GM23338 (cell line): Measurements from ENCODE around the gene ZBTB7A. TPM values are rescaled to one million over a fixed set of nuclear protein-coding genes. Genes with fewer than 3 reads are reported as not detected.

Experiments
- ATAC-seq: fragments of 200-7000 bp; cut with Tn5 transposase; 3 replicates; pipeline ENCODE4 v1.9.1; 2020
- DNase-seq: peaks from one replicate; pipeline ENCODE4 v3.0.0-alpha.2; 2015; ENCODE audit warnings: low spot score
- H2AFZ ChIP-seq: fragments of 200-600 bp; sonication (generic); 2 replicates; pipeline ENCODE4 v1.8.0; 2016; ENCODE audit warnings: antibody characterized with exemption, mild to moderate bottlenecking, moderate library complexity
- H3F3A ChIP-seq: fragments of 200-600 bp; sonication (generic); replicated peaks from 2 replicates; pipeline ENCODE4 v1.8.0; 2017; ENCODE audit warnings: antibody characterized with exemption, mixed run types, low read depth
- H3K27ac ChIP-seq: fragments of 200-600 bp; sonication (generic); 2 replicates; pipeline ENCODE4 v1.6.1; 2016; ENCODE audit warnings: low read depth
- H3K27me3 ChIP-seq: fragments of 200-600 bp; sonication (generic); 2 replicates; pipeline ENCODE4 v1.8.0; 2016; ENCODE audit warnings: mild to moderate bottlenecking, mixed run types, moderate library complexity; ENCODE audit not compliant: insufficient read depth
- H3K36me3 ChIP-seq: fragments of 200-600 bp; sonication (generic); 2 replicates; pipeline ENCODE4 v1.8.0; 2016; ENCODE audit warnings: mild to moderate bottlenecking; ENCODE audit not compliant: insufficient read depth
- H3K4me1 ChIP-seq: fragments of 200-600 bp; sonication (generic); 2 replicates; pipeline ENCODE4 v1.8.0; 2016; ENCODE audit warnings: mild to moderate bottlenecking, moderate library complexity; ENCODE audit not compliant: insufficient read depth
- H3K4me2 ChIP-seq: fragments of 200-600 bp; sonication (generic); 2 replicates; pipeline ENCODE4 v1.7.1; 2017; ENCODE audit warnings: mixed run types
- H3K4me3 ChIP-seq: fragments of 200-600 bp; sonication (generic); 2 replicates; pipeline ENCODE4 v1.6.1; 2016; ENCODE audit warnings: mixed run types
- H3K79me2 ChIP-seq: fragments of 200-600 bp; sonication (generic); replicated peaks from 2 replicates; pipeline ENCODE4 v1.8.0; 2017; ENCODE audit warnings: mild to moderate bottlenecking; ENCODE audit not compliant: insufficient read depth
- H3K9me2 ChIP-seq: fragments of 200-600 bp; sonication (generic); 2 replicates; pipeline ENCODE4 v1.8.0; 2017; ENCODE audit not compliant: insufficient read depth
- H4K20me1 ChIP-seq: fragments of 200-600 bp; sonication (generic); replicated peaks from 2 replicates; pipeline ENCODE4 v1.8.0; 2017; ENCODE audit warnings: mild to moderate bottlenecking; ENCODE audit not compliant: insufficient read depth
- H3K27ac Mint-ChIP-seq: 2 replicates; pipeline ENCODE4 v1.8.0; 2020; ENCODE audit warnings: inconsistent platforms, mild to moderate bottlenecking, moderate library complexity, mixed read lengths
- H3K27me3 Mint-ChIP-seq: 3 replicates; pipeline ENCODE4 v1.8.0; 2022; ENCODE audit warnings: low read depth, mild to moderate bottlenecking, moderate library complexity, mixed read lengths, inconsistent platforms; ENCODE audit not compliant: insufficient read depth, poor library complexity
- H3K36me3 Mint-ChIP-seq: 3 replicates; pipeline ENCODE4 v1.8.0; 2021; ENCODE audit warnings: low read depth, mild to moderate bottlenecking, inconsistent platforms, moderate library complexity, mixed read lengths
- H3K4me1 Mint-ChIP-seq: 3 replicates; pipeline ENCODE4 v1.8.0; 2020; ENCODE audit warnings: mild to moderate bottlenecking, inconsistent platforms, mixed read lengths
- H3K4me3 Mint-ChIP-seq: 3 replicates; pipeline ENCODE4 v1.8.0; 2021; ENCODE audit warnings: moderate library complexity, mild to moderate bottlenecking, inconsistent platforms, mixed read lengths
- H3K9me3 Mint-ChIP-seq: 3 replicates; pipeline ENCODE4 v1.8.0; 2020; ENCODE audit warnings: moderate library complexity, mild to moderate bottlenecking, inconsistent platforms, mixed read lengths
- CREB1 ChIP-seq: fragments of 250-450 bp; sonication (Bioruptor Pico); IDR thresholded peaks from 2 replicates; pipeline ENCODE4 v1.5.0; 2020; ENCODE audit warnings: low read depth, mild to moderate bottlenecking, moderate library complexity
- EZH2 ChIP-seq: fragments of 200-600 bp; sonication (generic); IDR thresholded peaks from one replicate; pipeline ENCODE4 v1.8.0; 2017; ENCODE audit warnings: antibody characterized with exemption, mild to moderate bottlenecking, low read depth; ENCODE audit not compliant: unreplicated experiment
- EZH2phosphoT487 ChIP-seq: fragments of 200-600 bp; sonication (generic); IDR thresholded peaks from one replicate; pipeline ENCODE4 v1.8.1; 2018; ENCODE audit warnings: antibody characterized with exemption; ENCODE audit not compliant: unreplicated experiment
- JUNB ChIP-seq: IDR thresholded peaks from one replicate; pipeline ENCODE4 v1.6.1; 2016; ENCODE audit warnings: antibody characterized with exemption; ENCODE audit not compliant: unreplicated experiment
- NANOG ChIP-seq: IDR thresholded peaks from 2 replicates; pipeline ENCODE4 v1.6.1; 2016; ENCODE audit warnings: antibody characterized with exemption, borderline replicate concordance
- POLR2AphosphoS5 ChIP-seq: IDR thresholded peaks from 2 replicates; pipeline ENCODE4 v1.6.1; 2016; ENCODE audit warnings: antibody characterized with exemption, low read depth
- STAT1 ChIP-seq: IDR thresholded peaks from one replicate; pipeline ENCODE4 v1.6.1; 2016; ENCODE audit warnings: antibody characterized with exemption; ENCODE audit not compliant: unreplicated experiment
- ZNF114 ChIP-seq: fragments of 250-450 bp; sonication (Bioruptor Pico); IDR thresholded peaks from 2 replicates; pipeline ENCODE4 v1.5.0; 2020; ENCODE audit warnings: mild to moderate bottlenecking, moderate library complexity
- ZNF331 ChIP-seq: fragments of 250-450 bp; sonication (Bioruptor Pico); IDR thresholded peaks from 2 replicates; pipeline ENCODE4 v1.5.0; 2020; ENCODE audit warnings: low read depth, mild to moderate bottlenecking, moderate library complexity
- polyA plus RNA-seq: library from polyadenylated mRNA; unstranded; fragments of >200 nt; fragmentation: Nextera tagmentation; extraction: Ambion mirVana; gene quantifications from 2 replicates; pipeline ENCODE4 v1.2.1, GENCODE V29; 2016
- total RNA-seq: library from RNA; depleted of rRNA; stranded (reverse); fragments of >200 nt; shearing (Covaris generic); gene quantifications from 2 replicates; pipeline ENCODE4 v1.2.3, GENCODE V29; 2014
- TF ChIP-seq, protein P1 (sequence below): fragments of 250-450 bp; sonication (Bioruptor Pico); IDR thresholded peaks from 2 replicates; pipeline ENCODE4 v1.5.0; 2020; ENCODE audit warnings: mild to moderate bottlenecking, moderate library complexity
- TF ChIP-seq, protein P2 (sequence below): IDR thresholded peaks from one replicate; pipeline ENCODE4 v1.6.1; 2018; ENCODE audit warnings: antibody characterized with exemption; ENCODE audit not compliant: unreplicated experiment
- TF ChIP-seq, protein P3 (sequence below), 2 experiments: fragments of 200-600 bp in 1 of 2; sonication (generic) in 1 of 2; conservative IDR thresholded peaks; 2 replicates each; pipeline versions ENCODE4 v1.5.1 to v1.6.1; 2016 to 2017; ENCODE audit warnings: antibody characterized with exemption in 2 of 2, low read depth in 2 of 2, mild to moderate bottlenecking in 2 of 2, moderate library complexity in 1 of 2

Gene ZBTB7A
- total and polyA plus RNA-seq, 2 experiments from 2014 or later: 9.5 to 35.0 TPM

DNA sequence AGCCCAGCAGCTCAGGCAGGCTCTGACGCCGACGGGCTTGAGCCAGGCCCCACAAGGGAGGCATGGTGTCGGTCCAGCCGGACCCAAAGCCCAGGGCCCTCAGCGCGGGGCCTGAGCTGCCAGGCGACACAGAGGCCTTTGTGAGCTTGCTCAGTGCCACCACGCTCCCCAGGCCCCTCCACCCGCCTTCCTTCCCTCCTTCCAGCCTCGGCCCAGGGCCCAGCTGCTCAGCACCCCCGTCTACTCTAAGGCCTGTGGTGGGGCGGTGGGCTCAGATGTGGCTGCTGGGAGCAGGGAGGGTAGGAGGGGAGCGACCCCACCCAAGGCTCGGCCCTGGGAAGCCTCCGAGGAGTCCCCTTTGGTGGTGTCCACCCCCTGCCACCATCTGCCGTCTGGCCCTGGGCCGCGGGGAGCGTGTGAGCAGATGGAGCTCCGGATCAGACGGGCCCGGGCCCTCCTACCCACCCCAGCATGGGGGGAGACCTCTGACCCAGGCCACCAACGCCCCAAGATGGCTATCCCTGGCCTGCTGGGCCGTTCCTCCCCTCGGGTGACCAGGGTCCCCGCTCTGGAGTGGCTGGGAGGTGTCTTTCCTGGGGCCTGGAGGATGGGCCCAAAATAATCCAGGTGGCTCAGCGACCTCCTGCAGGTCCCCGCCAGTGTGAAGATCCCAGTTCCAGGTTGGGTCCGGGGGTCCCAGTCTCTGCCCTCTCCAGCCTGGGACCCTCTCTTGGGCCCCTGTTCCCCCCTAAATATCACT lies 7.8 kb downstream of the ZBTB7A start:
- H3K4me1 ChIP-seq: peaks cover 19% of the 10 kb centered on the region
- no peaks in the 10 kb centered on the region for H3K27me3 ChIP-seq
- peak overlapping the region; percentile 66; the same call in 1 of the 2 replicates for H3K27ac ChIP-seq
- peaks cover 85% of the 10 kb centered on the region for H3K79me2 ChIP-seq
- no peaks in the 10 kb centered on the region for H3K36me3 ChIP-seq
- peaks cover 12% of the 10 kb centered on the region for H3K27me3 Mint-ChIP-seq
- peaks cover 20% of the 10 kb centered on the region for H3F3A ChIP-seq
- no peaks in the 10 kb centered on the region; the same call in 2 of the 3 replicates for H3K9me3 Mint-ChIP-seq
- peaks cover 6% of the 10 kb centered on the region for H3K4me1 Mint-ChIP-seq
- H3K4me3 Mint-ChIP-seq: no peak overlapping the region
- peaks cover 56% of the 10 kb centered on the region for H4K20me1 ChIP-seq
- ATAC-seq (peak; percentile 3), DNase-seq (peak; percentile 5)
- H2AFZ ChIP-seq: no peak overlapping the region
- H3K9me2 ChIP-seq: no peaks in the 10 kb centered on the region
- H3K4me3 ChIP-seq: no peak overlapping the region
- H3K36me3 Mint-ChIP-seq: peaks cover 20% of the 10 kb centered on the region
- H3K27ac Mint-ChIP-seq: no peak overlapping the region
- no peak overlapping the region for H3K4me2 ChIP-seq
- TF ChIP-seq, protein P1, sequence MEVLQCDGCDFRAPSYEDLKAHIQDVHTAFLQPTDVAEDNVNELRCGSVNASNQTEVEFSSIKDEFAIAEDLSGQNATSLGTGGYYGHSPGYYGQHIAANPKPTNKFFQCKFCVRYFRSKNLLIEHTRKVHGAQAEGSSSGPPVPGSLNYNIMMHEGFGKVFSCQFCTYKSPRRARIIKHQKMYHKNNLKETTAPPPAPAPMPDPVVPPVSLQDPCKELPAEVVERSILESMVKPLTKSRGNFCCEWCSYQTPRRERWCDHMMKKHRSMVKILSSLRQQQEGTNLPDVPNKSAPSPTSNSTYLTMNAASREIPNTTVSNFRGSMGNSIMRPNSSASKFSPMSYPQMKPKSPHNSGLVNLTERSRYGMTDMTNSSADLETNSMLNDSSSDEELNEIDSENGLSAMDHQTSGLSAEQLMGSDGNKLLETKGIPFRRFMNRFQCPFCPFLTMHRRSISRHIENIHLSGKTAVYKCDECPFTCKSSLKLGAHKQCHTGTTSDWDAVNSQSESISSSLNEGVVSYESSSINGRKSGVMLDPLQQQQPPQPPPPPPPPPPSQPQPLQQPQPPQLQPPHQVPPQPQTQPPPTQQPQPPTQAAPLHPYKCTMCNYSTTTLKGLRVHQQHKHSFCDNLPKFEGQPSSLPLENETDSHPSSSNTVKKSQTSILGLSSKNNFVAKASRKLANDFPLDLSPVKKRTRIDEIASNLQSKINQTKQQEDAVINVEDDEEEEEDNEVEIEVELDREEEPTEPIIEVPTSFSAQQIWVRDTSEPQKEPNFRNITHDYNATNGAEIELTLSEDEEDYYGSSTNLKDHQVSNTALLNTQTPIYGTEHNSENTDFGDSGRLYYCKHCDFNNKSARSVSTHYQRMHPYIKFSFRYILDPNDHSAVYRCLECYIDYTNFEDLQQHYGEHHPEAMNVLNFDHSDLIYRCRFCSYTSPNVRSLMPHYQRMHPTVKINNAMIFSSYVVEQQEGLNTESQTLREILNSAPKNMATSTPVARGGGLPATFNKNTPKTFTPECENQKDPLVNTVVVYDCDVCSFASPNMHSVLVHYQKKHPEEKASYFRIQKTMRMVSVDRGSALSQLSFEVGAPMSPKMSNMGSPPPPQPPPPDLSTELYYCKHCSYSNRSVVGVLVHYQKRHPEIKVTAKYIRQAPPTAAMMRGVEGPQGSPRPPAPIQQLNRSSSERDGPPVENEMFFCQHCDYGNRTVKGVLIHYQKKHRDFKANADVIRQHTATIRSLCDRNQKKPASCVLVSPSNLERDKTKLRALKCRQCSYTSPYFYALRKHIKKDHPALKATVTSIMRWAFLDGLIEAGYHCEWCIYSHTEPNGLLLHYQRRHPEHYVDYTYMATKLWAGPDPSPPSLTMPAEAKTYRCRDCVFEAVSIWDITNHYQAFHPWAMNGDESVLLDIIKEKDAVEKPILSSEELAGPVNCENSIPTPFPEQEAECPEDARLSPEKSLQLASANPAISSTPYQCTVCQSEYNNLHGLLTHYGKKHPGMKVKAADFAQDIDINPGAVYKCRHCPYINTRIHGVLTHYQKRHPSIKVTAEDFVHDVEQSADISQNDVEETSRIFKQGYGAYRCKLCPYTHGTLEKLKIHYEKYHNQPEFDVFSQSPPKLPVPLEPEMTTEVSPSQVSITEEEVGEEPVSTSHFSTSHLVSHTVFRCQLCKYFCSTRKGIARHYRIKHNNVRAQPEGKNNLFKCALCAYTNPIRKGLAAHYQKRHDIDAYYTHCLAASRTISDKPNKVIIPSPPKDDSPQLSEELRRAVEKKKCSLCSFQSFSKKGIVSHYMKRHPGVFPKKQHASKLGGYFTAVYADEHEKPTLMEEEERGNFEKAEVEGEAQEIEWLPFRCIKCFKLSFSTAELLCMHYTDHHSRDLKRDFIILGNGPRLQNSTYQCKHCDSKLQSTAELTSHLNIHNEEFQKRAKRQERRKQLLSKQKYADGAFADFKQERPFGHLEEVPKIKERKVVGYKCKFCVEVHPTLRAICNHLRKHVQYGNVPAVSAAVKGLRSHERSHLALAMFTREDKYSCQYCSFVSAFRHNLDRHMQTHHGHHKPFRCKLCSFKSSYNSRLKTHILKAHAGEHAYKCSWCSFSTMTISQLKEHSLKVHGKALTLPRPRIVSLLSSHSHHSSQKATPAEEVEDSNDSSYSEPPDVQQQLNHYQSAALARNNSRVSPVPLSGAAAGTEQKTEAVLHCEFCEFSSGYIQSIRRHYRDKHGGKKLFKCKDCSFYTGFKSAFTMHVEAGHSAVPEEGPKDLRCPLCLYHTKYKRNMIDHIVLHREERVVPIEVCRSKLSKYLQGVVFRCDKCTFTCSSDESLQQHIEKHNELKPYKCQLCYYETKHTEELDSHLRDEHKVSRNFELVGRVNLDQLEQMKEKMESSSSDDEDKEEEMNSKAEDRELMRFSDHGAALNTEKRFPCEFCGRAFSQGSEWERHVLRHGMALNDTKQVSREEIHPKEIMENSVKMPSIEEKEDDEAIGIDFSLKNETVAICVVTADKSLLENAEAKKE (CRISPR knock-in tag): no peak
- TF ChIP-seq POLR2AphosphoS5 (no peak), EZH2 (no peak), ZNF114 (CRISPR knock-in tag) (no peak), CREB1 (CRISPR knock-in tag) (no peak), ZNF331 (CRISPR knock-in tag) (no peak), NANOG (no peak), STAT1 (no peak), EZH2phosphoT487 (no peak), JUNB (no peak)
- TF ChIP-seq, protein P2, sequence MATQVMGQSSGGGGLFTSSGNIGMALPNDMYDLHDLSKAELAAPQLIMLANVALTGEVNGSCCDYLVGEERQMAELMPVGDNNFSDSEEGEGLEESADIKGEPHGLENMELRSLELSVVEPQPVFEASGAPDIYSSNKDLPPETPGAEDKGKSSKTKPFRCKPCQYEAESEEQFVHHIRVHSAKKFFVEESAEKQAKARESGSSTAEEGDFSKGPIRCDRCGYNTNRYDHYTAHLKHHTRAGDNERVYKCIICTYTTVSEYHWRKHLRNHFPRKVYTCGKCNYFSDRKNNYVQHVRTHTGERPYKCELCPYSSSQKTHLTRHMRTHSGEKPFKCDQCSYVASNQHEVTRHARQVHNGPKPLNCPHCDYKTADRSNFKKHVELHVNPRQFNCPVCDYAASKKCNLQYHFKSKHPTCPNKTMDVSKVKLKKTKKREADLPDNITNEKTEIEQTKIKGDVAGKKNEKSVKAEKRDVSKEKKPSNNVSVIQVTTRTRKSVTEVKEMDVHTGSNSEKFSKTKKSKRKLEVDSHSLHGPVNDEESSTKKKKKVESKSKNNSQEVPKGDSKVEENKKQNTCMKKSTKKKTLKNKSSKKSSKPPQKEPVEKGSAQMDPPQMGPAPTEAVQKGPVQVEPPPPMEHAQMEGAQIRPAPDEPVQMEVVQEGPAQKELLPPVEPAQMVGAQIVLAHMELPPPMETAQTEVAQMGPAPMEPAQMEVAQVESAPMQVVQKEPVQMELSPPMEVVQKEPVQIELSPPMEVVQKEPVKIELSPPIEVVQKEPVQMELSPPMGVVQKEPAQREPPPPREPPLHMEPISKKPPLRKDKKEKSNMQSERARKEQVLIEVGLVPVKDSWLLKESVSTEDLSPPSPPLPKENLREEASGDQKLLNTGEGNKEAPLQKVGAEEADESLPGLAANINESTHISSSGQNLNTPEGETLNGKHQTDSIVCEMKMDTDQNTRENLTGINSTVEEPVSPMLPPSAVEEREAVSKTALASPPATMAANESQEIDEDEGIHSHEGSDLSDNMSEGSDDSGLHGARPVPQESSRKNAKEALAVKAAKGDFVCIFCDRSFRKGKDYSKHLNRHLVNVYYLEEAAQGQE: no peak
- TF ChIP-seq, protein P3, sequence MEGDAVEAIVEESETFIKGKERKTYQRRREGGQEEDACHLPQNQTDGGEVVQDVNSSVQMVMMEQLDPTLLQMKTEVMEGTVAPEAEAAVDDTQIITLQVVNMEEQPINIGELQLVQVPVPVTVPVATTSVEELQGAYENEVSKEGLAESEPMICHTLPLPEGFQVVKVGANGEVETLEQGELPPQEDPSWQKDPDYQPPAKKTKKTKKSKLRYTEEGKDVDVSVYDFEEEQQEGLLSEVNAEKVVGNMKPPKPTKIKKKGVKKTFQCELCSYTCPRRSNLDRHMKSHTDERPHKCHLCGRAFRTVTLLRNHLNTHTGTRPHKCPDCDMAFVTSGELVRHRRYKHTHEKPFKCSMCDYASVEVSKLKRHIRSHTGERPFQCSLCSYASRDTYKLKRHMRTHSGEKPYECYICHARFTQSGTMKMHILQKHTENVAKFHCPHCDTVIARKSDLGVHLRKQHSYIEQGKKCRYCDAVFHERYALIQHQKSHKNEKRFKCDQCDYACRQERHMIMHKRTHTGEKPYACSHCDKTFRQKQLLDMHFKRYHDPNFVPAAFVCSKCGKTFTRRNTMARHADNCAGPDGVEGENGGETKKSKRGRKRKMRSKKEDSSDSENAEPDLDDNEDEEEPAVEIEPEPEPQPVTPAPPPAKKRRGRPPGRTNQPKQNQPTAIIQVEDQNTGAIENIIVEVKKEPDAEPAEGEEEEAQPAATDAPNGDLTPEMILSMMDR (conservative IDR thresholded peaks at IDR 0.05; ENCODE audit: low read depth in 2 of 2): no peak
